Renal cortex interstitium (tissue), 11 donors: ENCODE results near the gene PANX2. TPM values are rescaled to one million over a fixed set of nuclear protein-coding genes. Genes with fewer than 3 reads are reported as not detected.

Experiments used
- DNase-seq, 11 donors: peaks; one replicate each; pipeline ENCODE4 v3.0.0-alpha.2; 2013; ENCODE audit warnings: low read depth in 9 of 11, low spot score in 4 of 11; ENCODE audit errors: extremely low read depth in 1 of 11
- polyA plus RNA-seq, 3 donors: library from polyadenylated mRNA; unstranded; fragments of 120-200 nt; gene quantifications; one replicate each; pipeline ENCODE4 v1.2.1, GENCODE V29; 2013; ENCODE audit not compliant: insufficient read length in 3 of 3

PANX2 gene
- polyA plus RNA-seq, 3 donors, result 1.3 to 2.2 (median 1.5) TPM

DNA sequence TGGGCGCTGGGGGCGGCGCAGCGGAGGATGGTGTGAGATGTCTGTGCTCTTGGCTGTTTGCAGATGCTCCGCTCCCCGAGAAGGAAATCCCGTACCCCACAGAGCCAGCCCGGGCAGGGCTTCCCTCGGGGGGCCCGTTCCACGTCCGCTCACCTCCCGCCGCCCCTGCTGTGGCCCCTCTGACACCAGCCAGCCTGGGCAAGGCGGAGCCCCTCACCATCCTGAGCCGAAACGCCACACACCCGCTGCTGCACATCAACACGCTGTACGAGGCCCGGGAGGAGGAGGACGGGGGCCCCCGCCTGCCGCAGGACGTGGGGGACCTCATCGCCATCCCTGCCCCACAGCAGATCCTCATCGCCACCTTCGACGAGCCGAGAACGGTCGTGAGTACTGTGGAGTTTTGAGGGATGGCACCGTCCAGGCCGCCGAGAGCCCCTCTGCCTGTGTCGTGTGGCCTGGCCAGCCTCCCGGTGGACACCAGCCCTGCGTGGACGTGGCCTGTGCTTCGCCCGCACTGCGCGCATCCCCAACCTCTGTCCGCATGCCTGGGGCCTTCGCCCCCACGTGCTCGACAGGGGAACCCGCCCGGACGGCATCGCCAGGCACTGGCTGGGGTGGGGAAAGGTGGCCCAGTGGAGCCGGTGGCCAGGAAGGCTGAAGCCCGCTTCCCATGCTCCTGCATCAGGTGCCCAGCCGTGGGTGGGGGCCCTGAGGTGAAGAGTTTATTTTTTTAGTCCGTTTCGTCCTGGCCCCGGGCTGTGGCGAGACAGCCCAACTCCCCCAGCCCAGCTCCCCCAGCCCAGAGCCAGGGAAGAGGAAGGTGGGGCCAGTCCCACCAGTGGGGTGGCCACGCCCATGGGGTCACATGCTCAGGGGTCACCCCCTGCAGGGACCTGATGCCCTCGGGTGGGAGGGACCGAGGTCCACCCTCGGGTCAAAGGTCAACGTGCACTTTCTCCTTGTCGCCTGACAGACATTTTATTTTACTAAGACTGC lies 8.6 kb downstream of the PANX2 start:
- DNase-seq, result no peak

DNA sequence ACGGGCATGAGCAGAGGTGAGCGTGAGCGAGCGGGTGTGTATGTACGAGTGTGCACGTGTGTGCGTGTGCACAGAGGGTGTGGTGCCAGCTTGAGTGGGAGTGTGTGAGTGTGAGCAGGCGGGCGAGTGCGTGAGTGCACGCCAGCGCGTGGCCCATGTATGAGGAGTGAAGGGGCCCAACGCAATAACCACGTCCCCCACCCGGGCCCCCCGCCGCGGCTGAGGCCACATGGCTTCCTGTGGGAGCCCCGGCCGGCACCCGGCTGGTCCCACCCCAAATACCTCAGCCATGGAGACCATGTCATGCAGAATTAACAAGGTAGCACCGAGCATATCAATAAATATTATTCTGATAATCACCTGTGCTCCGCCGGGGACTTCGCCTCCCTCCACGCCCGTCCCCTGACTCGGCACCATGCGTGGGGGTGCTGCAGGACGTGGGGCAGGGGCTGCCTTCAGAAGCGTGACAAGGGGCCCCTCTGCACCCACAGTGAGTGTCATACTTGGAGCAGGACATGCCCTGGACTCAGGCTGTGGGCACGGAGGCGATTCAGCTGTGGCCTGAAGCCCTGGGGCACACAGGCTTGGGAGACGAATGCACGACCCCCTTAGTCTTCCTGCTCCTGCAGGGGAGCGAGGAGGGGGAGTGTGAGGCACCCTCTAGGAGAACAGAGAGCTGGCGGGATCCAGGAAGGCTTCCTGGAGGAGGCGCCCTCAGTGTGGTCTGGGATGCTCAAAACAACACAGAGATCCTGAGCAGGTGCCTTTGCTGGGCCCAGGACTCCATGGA lies 9.6 kb downstream of the PANX2 start:
- DNase-seq, result no peak

GRCh38 chr22:50180727-50181521 lies 10.4 kb downstream of the PANX2 start:
- DNase-seq, result no peak

DNA sequence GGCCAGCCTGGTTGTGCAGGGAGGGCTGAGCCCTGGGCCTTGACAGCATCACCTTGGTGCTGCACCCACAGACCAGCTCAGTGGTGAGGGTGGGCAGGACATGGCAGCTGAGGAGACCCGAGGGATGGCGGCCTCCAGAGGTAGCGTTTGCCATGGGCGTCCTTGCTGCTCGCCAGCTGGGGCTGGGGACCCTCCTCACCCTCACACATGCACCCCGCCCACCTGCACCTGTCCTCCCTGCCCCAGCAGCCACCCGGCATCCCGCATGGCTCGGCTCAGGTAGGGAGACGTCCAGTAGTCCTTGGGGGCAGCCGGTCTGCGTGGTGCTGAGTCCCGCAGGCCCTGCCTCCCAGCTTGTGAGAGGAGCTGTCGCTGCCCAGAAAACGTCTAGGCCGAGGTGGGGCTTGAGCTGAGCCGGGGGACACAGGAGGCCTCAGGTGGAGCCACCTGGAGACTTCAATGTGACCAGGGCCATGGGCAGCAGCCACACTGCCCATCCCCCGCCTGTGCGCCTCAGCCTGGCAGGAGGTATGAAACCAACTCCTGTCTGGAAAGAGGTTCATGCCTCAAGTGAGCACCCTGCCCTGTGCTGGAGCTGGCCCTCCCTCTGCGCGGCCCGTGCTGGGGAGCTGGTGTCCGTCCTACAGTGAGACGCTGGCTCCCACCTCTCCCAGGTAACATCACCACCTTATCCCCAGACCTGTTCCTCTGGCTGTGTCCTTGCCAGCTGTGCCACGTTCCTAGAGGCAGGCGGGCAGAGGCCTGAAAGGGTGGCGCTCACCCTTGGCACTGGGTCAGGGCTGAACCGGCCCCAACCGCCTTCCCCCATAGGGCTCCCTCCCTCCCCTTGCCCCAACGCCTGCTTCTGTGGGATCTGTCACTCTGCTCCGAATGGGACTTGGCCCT lies 11.9 kb downstream of the PANX2 start:
- DNase-seq, result no peak

GRCh38 chr22:50183141-50183971 lies 12.8 kb downstream of the PANX2 start:
- no peak for DNase-seq

DNA sequence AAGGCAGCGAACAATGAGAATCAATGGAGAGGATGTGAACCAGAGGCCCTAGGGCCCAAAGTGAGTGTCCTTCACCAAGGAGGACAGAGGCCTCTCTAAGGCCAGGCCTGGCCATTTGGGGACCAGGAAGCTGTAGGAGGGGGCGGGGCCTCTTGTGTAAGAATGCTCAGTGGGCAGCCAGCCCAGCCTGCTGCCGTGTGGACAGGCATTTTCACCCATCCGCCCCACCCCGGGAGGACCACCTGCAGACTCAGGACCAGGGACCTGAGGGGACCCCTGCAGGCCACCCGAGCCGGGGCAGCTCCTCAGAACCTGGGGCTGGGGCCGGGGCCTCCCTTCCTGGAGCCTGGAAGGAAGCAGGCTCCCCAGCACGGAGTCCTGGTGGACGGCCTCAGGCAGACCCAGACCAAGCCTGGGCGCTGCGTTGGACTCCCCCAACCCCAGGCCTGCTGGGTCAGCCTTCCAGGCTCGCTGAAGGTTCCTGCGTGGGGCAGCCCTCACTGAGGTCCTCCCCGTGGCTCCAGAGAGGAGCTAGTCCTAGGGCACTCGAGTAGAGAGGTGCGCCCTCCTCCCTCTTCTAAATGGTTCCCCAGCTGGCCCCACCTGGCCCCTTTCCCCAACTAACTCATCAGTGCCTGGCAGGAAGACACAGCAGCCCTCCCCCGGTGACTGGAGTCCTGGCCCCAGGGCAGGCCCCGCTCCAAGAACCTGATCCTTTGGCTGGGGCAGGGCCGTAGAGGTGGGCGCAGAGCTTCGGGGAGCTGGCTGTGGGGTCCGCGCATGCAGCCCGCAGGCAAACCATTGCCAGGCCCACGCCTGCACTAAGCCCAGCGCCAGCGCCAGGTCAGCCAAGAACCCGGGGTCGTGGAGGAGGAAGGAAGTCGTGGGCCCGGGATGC lies 13.7 kb downstream of the PANX2 start:
- DNase-seq, result no peak

DNA sequence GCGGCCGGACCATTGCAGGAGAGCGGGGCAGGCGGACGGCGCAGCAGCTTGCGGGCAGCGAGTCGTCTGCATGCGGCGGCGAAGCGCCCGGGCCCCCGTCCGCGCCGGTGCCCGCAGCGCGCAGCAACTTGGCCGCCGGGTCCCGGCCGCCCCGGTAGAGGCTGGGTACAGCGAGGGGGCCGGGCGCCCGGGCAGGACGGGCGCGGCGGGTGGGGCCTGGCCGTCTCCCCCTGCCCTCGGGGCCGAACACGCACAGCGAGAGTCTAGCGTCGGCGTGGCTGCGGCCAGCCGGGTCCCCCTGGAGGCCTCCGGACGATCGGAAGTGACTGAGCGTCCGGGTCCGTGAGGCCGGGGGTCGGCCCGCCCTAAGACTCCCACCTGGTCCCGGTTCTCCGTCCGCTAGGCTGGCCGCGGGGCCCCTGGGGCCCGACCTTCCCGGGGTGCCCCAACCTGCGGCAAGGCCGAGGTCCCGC lies 14.4 kb downstream of the PANX2 start:
- no peak for DNase-seq

GRCh38 chr22:50185375-50186087 lies 15.0 kb downstream of the PANX2 start, which contains the start of gene TRABD:
Gene TRABD (plus strand): TSS chr22:50185913. CDS start chr22:50193061, 7,148 bp downstream.
- peak in 9 of 11 donors; percentile 67 to 86 (median 81) for DNase-seq

GRCh38 chr22:50186181-50186714 lies 15.7 kb downstream of the PANX2 start:
- no peak for DNase-seq

GRCh38 chr22:50186761-50187523 lies 16.4 kb downstream of the PANX2 start:
- no peak for DNase-seq

- no peak for DNase-seq
Measured at GRCh38 chr22:50188356-50188755, 17.8 kb downstream of the PANX2 start.

DNA sequence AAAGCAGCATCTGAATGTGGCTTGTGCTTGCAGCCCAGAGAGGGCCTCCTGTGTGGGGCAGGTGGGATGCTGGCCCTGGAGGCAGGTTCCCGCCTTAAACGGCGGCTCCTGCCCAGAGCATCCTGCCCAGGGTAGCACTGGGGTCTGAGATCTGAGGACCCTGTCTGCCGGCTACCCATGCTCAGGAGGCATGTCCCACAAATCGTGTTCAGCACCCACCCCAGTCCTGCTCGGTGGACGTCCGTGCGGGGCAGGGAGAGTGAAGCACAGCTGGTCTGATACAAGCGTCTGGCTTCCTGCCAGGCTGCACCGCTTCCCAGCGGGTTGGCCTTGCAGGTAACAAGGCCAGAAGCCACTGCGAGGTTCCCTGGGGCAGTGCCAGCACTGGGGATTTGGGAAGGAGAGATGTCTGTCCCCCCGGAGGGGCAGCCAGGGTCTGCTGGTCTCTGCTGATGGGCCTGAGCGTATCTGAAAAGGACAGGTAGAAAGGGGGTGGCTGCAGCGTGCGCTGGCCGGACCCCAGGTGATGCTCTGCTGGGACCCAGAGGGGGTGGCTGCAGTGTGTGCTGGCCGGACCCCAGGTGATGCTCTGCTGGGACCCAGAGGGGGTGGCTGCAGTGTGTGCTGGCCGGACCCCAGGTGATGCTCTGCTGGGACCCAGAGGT lies 18.8 kb downstream of the PANX2 start:
- no peak for DNase-seq

DNA sequence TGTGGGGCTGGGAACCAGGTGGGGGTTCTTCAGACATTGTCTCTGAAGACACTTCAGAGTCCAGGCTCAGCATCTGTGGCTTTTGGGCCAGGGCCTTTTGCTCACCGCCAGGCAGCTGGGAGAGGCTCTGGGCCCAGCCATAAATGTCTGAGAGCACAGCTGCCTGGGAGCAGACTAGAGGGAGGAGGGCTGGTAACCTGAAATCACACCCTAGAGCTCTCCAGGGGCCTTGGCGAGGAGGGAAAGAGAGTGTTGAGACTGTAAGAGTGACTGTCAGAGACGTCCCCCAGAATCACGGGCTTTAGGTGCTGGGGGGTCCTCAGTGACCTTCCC lies 19.3 kb downstream of the PANX2 start:
- no peak for DNase-seq
